Psoas muscle (tissue), 8 donors: ENCODE measurements around the gene WDR46. TPM values are rescaled to one million over a fixed set of nuclear protein-coding genes. Genes with fewer than 3 reads are reported as not detected.

Experiments used
- ATAC-seq, 4 donors: fragments of 200-7000 bp; cut with Tn5 transposase; one replicate each; pipeline ENCODE4 v1.9.1; 2020; ENCODE audit warnings: moderate library complexity in 3 of 4, mild to moderate bottlenecking in 2 of 4
- DNase-seq, 2 donors: peaks; one replicate each; pipeline ENCODE4 v3.0.0-alpha.2; 2020
- H3K27ac ChIP-seq: fragments of 200-600 bp; one replicate; pipeline ENCODE4 v1.8.0; 2022
- H3K27me3 ChIP-seq, 3 donors: fragments of 200-600 bp in 1 of 3; one replicate each; pipeline versions ENCODE4 v1.6.1 to v1.8.0; 2013 to 2022; ENCODE audit warnings: low read length in 2 of 3, mild to moderate bottlenecking in 2 of 3, moderate library complexity in 1 of 3; ENCODE audit not compliant: insufficient read depth in 3 of 3
- H3K36me3 ChIP-seq, 2 donors: fragments of 200-600 bp in 1 of 2; one replicate each; pipeline versions ENCODE4 v1.6.1 to v1.8.0; 2013 to 2022; ENCODE audit warnings: low read depth in 1 of 2, mild to moderate bottlenecking in 1 of 2, moderate library complexity in 1 of 2; ENCODE audit not compliant: insufficient read depth in 1 of 2
- H3K4me1 ChIP-seq: fragments of 200-600 bp; one replicate; pipeline ENCODE4 v1.8.0; 2022
- H3K4me3 ChIP-seq: fragments of 200-600 bp; one replicate; pipeline ENCODE4 v1.8.0; 2022; ENCODE audit warnings: mild to moderate bottlenecking
- H3K9me3 ChIP-seq: fragments of 200-600 bp; one replicate; pipeline ENCODE4 v1.8.0; 2022
- CTCF ChIP-seq: fragments of 200-600 bp; IDR thresholded peaks from one replicate; pipeline ENCODE4 v1.8.0; 2022; ENCODE audit warnings: antibody characterized with exemption
- WGBS, 3 donors: extraction: QIAGEN DNeasy Blood & Tissue Kit; methylation state at CpG; one replicate each; pipeline versions ENCODE4 v1.1.6 to v1.1.7; 2013; 5-methylcytosine and 5-hydroxymethylcytosine counted together
- intact Hi-C, 2 donors: fragments of 100-400 bp; cut with DNase I; formaldehyde crosslinking; loops; one replicate each; pipeline versions ENCODE4 v1.11.0 to v1.14.2; 2022
- polyA plus RNA-seq, 3 donors: library from polyadenylated mRNA; stranded (reverse); fragments of 200-250 nt; gene quantifications; one replicate each; pipeline ENCODE4 v1.2.3, GENCODE V29; 2013
- total RNA-seq, 4 donors: library from RNA; stranded (reverse); fragmentation: NEBNext Ultra II Directional in 2 of 4; extraction: Animal tissue kit (Norgen Biotek cat#: 25700) in 2 of 4; gene quantifications; one replicate each; pipeline versions ENCODE4 v1.2.1 to v1.2.4, GENCODE V29; 2021 to 2023
- donor health status: healthy with polysubstance abuse.
- donor health status: DM: no; HTN: no; CAD: no; lungs with moderate emphysema.
- donor health status: Bipolar disorder and iron deficiency.
- donor health status: healthy.
- donor health status: DM: yes; HTN: yes; CAD: no.
- donor health status: DM: no; HTN: no; CAD: no.
- donor health status: DM: no; HTN: no; CAD: no.
- donor health status: DM: yes; HTN: yes; CAD: no.

Gene WDR46
- total and polyA plus RNA-seq, 7 donors = 22.4 to 65.0 (median 34.7) TPM

- peaks cover 42% of the 10 kb centered on the region for H3K4me1 ChIP-seq
- 65 to 72% (median 67%) methylated on average over 32 of the region's 32 CpGs for WGBS, 3 donors
- intact Hi-C loops = no loop called here
- no peak for TF ChIP-seq CTCF
- H3K27me3 ChIP-seq = no peaks in the 10 kb centered on the region
- DNase-seq (peak; percentile 81 to 82), ATAC-seq (no peak)
- peaks cover 11 to 32% of the 10 kb centered on the region in 2 donors for H3K36me3 ChIP-seq
- H3K27ac ChIP-seq = peak overlapping the region; percentile 30
- peak overlapping the region; percentile 80 for H3K4me3 ChIP-seq
- H3K9me3 ChIP-seq = no peaks in the 10 kb centered on the region
These were observed 31.5 kb upstream of the WDR46 start for GRCh38 chr6:33320315-33321181.

GRCh38 chr6:33319939-33320314 lies 30.9 kb upstream of the WDR46 start:
- no peaks in the 10 kb centered on the region for H3K9me3 ChIP-seq
- peaks cover 11 to 32% of the 10 kb centered on the region in 2 donors for H3K36me3 ChIP-seq
- intact Hi-C loops = no loop called here
- WGBS, 3 donors = 89 to 95% (median 90%) methylated on average over 3 of the region's 3 CpGs
- TF ChIP-seq CTCF = no peak
- peaks cover 46% of the 10 kb centered on the region for H3K4me1 ChIP-seq
- peak overlapping the region; percentile 11 for H3K4me3 ChIP-seq
- peak overlapping the region; percentile 30 for H3K27ac ChIP-seq
- ATAC-seq (no peak), DNase-seq (no peak)
- H3K27me3 ChIP-seq = no peaks in the 10 kb centered on the region

- Histone ChIP-seq H3K36me3 (peaks cover 11 to 32% of the 10 kb centered on the region in 2 donors), H3K27me3 (no peaks in the 10 kb centered on the region), H3K4me1 (peaks cover 52% of the 10 kb centered on the region), H3K27ac (peak overlapping the region; percentile 77), H3K4me3 (peak overlapping the region; percentile 68), H3K9me3 (no peaks in the 10 kb centered on the region)
- WGBS, 3 donors = 64 to 66% (median 66%) methylated on average over 7 to 8 of the region's 8 CpGs
- intact Hi-C loops = no loop called here
- no peak for TF ChIP-seq CTCF
- ATAC-seq = no peak
- no peak for DNase-seq
These were observed 29.5 kb upstream of the WDR46 start for GRCh38 chr6:33318426-33319073.

GRCh38 chr6:33317669-33318425 lies 28.8 kb upstream of the WDR46 start, which contains the start of gene ZBTB22:
TSS of gene ZBTB22 (minus strand) at chr6:33317744. CDS start at chr6:33316916, 828 bp downstream.
- peak; percentile 99 for DNase-seq

More at GRCh38 chr6:33317669-33318425, 28.8 kb upstream of the WDR46 start, which contains the start of gene ZBTB22:
- intact Hi-C loops = no loop called here
- H3K9me3 ChIP-seq = no peaks in the 10 kb centered on the region
- WGBS, 3 donors = 1 to 2% (median 1%) methylated on average over 28 to 44 of the region's 44 CpGs
- H3K4me1 ChIP-seq = peaks cover 52% of the 10 kb centered on the region
- H3K4me3 ChIP-seq = peak within 1 kb of the TSS; percentile 68
- peak within 1 kb of the TSS; percentile 77 for H3K27ac ChIP-seq
- H3K27me3 ChIP-seq = no peaks in the 10 kb centered on the region
- H3K36me3 ChIP-seq = peaks cover 11 to 32% of the 10 kb centered on the region in 2 donors
- peak; percentile 82 to 86 (median 86) for ATAC-seq
- TF ChIP-seq CTCF = no peak
